ENCODE data around the gene SIPA1L3. TPM values are rescaled to one million over a fixed set of nuclear protein-coding genes. Genes with fewer than 3 reads are reported as not detected.

Gene SIPA1L3
- total and polyA plus RNA-seq, 9 of the 15 experiments (the other 6 are each of a cell fraction or from before 2014, with no cell fraction given), result 0.01 to 6.1 (median 2.5) TPM

DNA sequence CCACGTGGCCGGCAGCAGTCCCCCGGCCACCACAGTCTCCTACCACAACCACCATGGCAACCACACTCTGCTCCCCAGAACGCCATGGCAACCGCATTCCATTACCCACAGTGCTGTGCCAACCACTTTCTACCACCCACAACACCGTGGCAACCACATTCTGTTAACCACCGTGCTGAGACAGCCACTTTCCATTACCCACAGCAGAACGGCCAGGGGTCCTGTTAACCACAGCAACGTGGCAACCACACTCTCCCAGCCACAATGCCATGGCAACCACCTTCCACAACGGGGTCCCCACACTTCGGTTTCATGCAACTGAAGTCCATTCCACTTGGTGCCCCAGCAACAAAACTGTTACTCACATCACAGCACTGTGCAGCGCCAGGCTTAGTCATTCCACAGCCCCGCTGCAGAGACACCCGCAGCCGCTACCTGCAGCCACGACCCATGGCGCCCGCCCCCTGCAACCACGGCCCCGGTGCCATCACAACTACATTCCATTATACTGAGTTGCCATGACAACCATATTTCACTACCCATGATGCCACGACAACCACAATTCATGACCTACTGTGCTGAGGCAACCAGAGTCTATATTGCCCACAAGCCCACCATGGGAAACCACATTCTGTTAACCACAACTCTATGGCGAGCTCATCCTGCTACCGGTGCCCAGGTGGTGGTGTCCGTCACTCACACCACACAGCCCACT lies 307.1 kb downstream of the SIPA1L3 start:
- Histone ChIP-seq H3K4me1 (replicated peaks in 1 of 2; ENCODE audit: control insufficient read depth in 2 of 2, insufficient read depth in 2 of 2, low read length in 2 of 2) (peaks cover 0 to 48% of the 10 kb centered on the region in 2 experiments; a peak in 3 of 5 replicates), H3K79me2 (ENCODE audit: control insufficient read depth, insufficient read depth, low read length) (no peaks in the 10 kb centered on the region), H3K9me1 (ENCODE audit: control insufficient read depth, insufficient read depth, low read length) (no peaks in the 10 kb centered on the region), H3K36me3 (ENCODE audit: control insufficient read depth, insufficient read depth, low read length) (no peaks in the 10 kb centered on the region), H2AFZ (ENCODE audit: low read depth, low read length) (no peak overlapping the region), H4K20me1 (replicated peaks; ENCODE audit: control insufficient read depth, insufficient read depth, low read length) (no peaks in the 10 kb centered on the region), H3K9ac (ENCODE audit: insufficient read depth in 1 of 2, low read depth in 2 of 2, low read length in 2 of 2) (peak overlapping the region in 1 of 2 experiments; percentile 35; a peak in 1 of 4 replicates), H3K27me3 (ENCODE audit: control insufficient read depth in 2 of 2, insufficient read depth in 2 of 2, low read length in 2 of 2) (peaks cover 5 to 18% of the 10 kb centered on the region in 2 experiments; a peak in 3 of 5 replicates), H3K4me3 (no peak overlapping the region), H3K9me3 (replicated peaks; ENCODE audit: control insufficient read depth, insufficient read depth, low read depth, low read length) (no peaks in the 10 kb centered on the region), H3K4me2 (ENCODE audit: insufficient read depth, low read length) (no peak overlapping the region), H3K27ac (ENCODE audit: extremely low read depth, low read depth, low read length) (no peak overlapping the region)
- no TSS peak for BruUV-seq (replicated peaks)
- intact Hi-C loops (cut with micrococcal nuclease) (no loop called here), in situ Hi-C loops (cut with MboI) (no loop called here)
- ChIA-PET CTCF (ENCODE audit: low intra/inter-chr PET ratio) (no interaction called here), POLR2A (no interaction called here)
- DNase-seq (ENCODE audit: extremely low read depth in 1 of 4, low spot score in 3 of 4) (no peak), ATAC-seq (no peak), FAIRE-seq (no peak)
- TF ChIP-seq, protein P1, sequence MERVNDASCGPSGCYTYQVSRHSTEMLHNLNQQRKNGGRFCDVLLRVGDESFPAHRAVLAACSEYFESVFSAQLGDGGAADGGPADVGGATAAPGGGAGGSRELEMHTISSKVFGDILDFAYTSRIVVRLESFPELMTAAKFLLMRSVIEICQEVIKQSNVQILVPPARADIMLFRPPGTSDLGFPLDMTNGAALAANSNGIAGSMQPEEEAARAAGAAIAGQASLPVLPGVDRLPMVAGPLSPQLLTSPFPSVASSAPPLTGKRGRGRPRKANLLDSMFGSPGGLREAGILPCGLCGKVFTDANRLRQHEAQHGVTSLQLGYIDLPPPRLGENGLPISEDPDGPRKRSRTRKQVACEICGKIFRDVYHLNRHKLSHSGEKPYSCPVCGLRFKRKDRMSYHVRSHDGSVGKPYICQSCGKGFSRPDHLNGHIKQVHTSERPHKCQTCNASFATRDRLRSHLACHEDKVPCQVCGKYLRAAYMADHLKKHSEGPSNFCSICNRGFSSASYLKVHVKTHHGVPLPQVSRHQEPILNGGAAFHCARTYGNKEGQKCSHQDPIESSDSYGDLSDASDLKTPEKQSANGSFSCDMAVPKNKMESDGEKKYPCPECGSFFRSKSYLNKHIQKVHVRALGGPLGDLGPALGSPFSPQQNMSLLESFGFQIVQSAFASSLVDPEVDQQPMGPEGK (CRISPR knock-in tag; IDR thresholded peaks at IDR 0.05; ENCODE audit: borderline replicate concordance), result no peak
- no peak for TF ChIP-seq PHTF2 (CRISPR knock-in tag; IDR thresholded peaks at IDR 0.05)
- TF ChIP-seq TEAD2 (tag; IDR thresholded peaks at IDR 0.05), result no peak
- no peak for TF ChIP-seq NONO (IDR thresholded peaks at IDR 0.05; ENCODE audit: low read depth in 2 of 2, low read length in 1 of 2)
- TF ChIP-seq CBX1 (IDR thresholded peaks at IDR 0.05; ENCODE audit: low read depth), result no peak
- no peak for TF ChIP-seq ZNF232 (CRISPR knock-in tag; IDR thresholded peaks at IDR 0.05)
- TF ChIP-seq ZBTB33 (CRISPR knock-in tag; IDR thresholded peaks at IDR 0.05), result peak; percentile 83
- no peak for TF ChIP-seq ZSCAN29 (IDR thresholded peaks at IDR 0.05)
- no peak for TF ChIP-seq XRCC5 (IDR thresholded peaks at IDR 0.05; ENCODE audit: low read depth, low read length)
- no peak for TF ChIP-seq CHD4 (IDR thresholded peaks at IDR 0.05; ENCODE audit: insufficient read depth, insufficient replicate concordance, low read depth, low read length, poor library complexity, severe bottlenecking)
- no peak for TF ChIP-seq MTA1 (IDR thresholded peaks at IDR 0.05; ENCODE audit: borderline replicate concordance)
- no peak for TF ChIP-seq CBX2 (IDR thresholded peaks at IDR 0.05; ENCODE audit: insufficient read depth, low read length, poor library complexity, severe bottlenecking)
- peak; percentile 83 for TF ChIP-seq RFX1 (IDR thresholded peaks at IDR 0.05)
- TF ChIP-seq NCOA1 (IDR thresholded peaks at IDR 0.05; ENCODE audit: low read depth), result no peak
- 60% methylated on average over 21 of the region's 24 CpGs for WGBS (ENCODE audit: insufficient coverage, low coverage, missing lambda C conversion rate)

All from K562 (cell line).